DND-41 (cell line): ENCODE data around the gene SCAANT1.

ENCODE experiments used
- EZH2 ChIP-seq: IDR thresholded peaks from 3 replicates; pipeline ENCODE4 v1.6.1; 2012; ENCODE audit warnings: borderline replicate concordance, low read depth, mild to moderate bottlenecking, moderate library complexity, low read length, inconsistent platforms; ENCODE audit not compliant: severe bottlenecking
- TF ChIP-seq, protein P1 (sequence below): IDR thresholded peaks from 2 replicates; pipeline ENCODE4 v1.5.1; 2012; ENCODE audit warnings: borderline replicate concordance, low read length, moderate library complexity, mild to moderate bottlenecking; ENCODE audit not compliant: poor library complexity, severe bottlenecking; ENCODE audit errors: extremely low read depth

- TF ChIP-seq, protein P1, sequence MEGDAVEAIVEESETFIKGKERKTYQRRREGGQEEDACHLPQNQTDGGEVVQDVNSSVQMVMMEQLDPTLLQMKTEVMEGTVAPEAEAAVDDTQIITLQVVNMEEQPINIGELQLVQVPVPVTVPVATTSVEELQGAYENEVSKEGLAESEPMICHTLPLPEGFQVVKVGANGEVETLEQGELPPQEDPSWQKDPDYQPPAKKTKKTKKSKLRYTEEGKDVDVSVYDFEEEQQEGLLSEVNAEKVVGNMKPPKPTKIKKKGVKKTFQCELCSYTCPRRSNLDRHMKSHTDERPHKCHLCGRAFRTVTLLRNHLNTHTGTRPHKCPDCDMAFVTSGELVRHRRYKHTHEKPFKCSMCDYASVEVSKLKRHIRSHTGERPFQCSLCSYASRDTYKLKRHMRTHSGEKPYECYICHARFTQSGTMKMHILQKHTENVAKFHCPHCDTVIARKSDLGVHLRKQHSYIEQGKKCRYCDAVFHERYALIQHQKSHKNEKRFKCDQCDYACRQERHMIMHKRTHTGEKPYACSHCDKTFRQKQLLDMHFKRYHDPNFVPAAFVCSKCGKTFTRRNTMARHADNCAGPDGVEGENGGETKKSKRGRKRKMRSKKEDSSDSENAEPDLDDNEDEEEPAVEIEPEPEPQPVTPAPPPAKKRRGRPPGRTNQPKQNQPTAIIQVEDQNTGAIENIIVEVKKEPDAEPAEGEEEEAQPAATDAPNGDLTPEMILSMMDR, result no peak
- TF ChIP-seq EZH2, result no peak
These were observed 34.3 kb downstream of the SCAANT1 start for GRCh38 chr3:63877737-63878393.
